Measurements from ENCODE around the gene RAP1GAP. TPM values are rescaled to one million over a fixed set of nuclear protein-coding genes. Genes with fewer than 3 reads are reported as not detected.
A peak's percentile ranks its signal among the peaks of the same experiment; 100 is the strongest.

RAP1GAP gene
- total RNA-seq, 2 experiments from 2014 or later: 0.15 to 0.41 TPM

- no peak for DNase-seq
- no peaks in the 10 kb centered on the region for H3K9me3 Mint-ChIP-seq
- CTCF ChIA-PET: no interaction called here
- H3K27ac Mint-ChIP-seq: no peak overlapping the region
- intact Hi-C loops (cut with micrococcal nuclease): no loop called here
- H3K4me1 Mint-ChIP-seq (ENCODE audit: low read depth): peaks cover 10% of the 10 kb centered on the region
- peaks cover 7% of the 10 kb centered on the region for H3K27me3 Mint-ChIP-seq (ENCODE audit: low read depth)
- no peak overlapping the region for H3K4me3 Mint-ChIP-seq
- H3K36me3 Mint-ChIP-seq (ENCODE audit: low read depth): no peaks in the 10 kb centered on the region
Measured at GRCh38 chr1:21604208-21604957, 64.8 kb downstream of the RAP1GAP start.

GRCh38 chr1:21603177-21604138, 65.7 kb downstream of the RAP1GAP start:
- H3K36me3 Mint-ChIP-seq (ENCODE audit: low read depth): no peaks in the 10 kb centered on the region
- no peak for DNase-seq
- intact Hi-C loops (cut with micrococcal nuclease): no loop called here
- H3K4me1 Mint-ChIP-seq (ENCODE audit: low read depth): peaks cover 10% of the 10 kb centered on the region
- no peak overlapping the region for H3K27ac Mint-ChIP-seq
- CTCF ChIA-PET: no interaction called here
- no peak overlapping the region for H3K4me3 Mint-ChIP-seq
- peaks cover 7% of the 10 kb centered on the region for H3K27me3 Mint-ChIP-seq (ENCODE audit: low read depth)
- H3K9me3 Mint-ChIP-seq: no peaks in the 10 kb centered on the region

GRCh38 chr1:21601278-21602048, 67.7 kb downstream of the RAP1GAP start:
- H3K36me3 Mint-ChIP-seq (ENCODE audit: low read depth): no peaks in the 10 kb centered on the region
- no peak for DNase-seq
- H3K9me3 Mint-ChIP-seq: no peaks in the 10 kb centered on the region
- CTCF ChIA-PET: interaction anchor here (1.2 kb wide), 1 partner anchor 1071 kb away, joined by 3 read pairs; no protein-coding TSS in a partner anchor
- H3K27me3 Mint-ChIP-seq (ENCODE audit: low read depth): no peaks in the 10 kb centered on the region
- no peak overlapping the region for H3K27ac Mint-ChIP-seq
- H3K4me3 Mint-ChIP-seq: no peak overlapping the region
- intact Hi-C loops (cut with micrococcal nuclease): no loop called here
- no peaks in the 10 kb centered on the region for H3K4me1 Mint-ChIP-seq (ENCODE audit: low read depth)

- CTCF ChIA-PET: interaction anchor here (0.6 kb wide), 1 partner anchor 366 kb away, joined by 5 read pairs; no protein-coding TSS in a partner anchor
- intact Hi-C loops (cut with micrococcal nuclease): loop anchor here (5.0 kb wide), 1 partner anchor 92 kb away; the partner anchor contains the start of gene ALPL
Measured at GRCh38 chr1:21599402-21599801, 69.8 kb downstream of the RAP1GAP start.

GRCh38 chr1:21598904-21599303, 70.3 kb downstream of the RAP1GAP start:
- Mint-ChIP-seq H3K4me1 (ENCODE audit: low read depth) (no peaks in the 10 kb centered on the region), H3K9me3 (no peaks in the 10 kb centered on the region), H3K36me3 (ENCODE audit: low read depth) (no peaks in the 10 kb centered on the region), H3K4me3 (no peak overlapping the region), H3K27ac (no peak overlapping the region), H3K27me3 (ENCODE audit: low read depth) (peaks cover 4% of the 10 kb centered on the region)
- CTCF ChIA-PET: interaction anchor here (0.6 kb wide), 1 partner anchor 366 kb away, joined by 5 read pairs; no protein-coding TSS in a partner anchor
- intact Hi-C loops (cut with micrococcal nuclease): loop anchor here (5.0 kb wide), 1 partner anchor 92 kb away; the partner anchor contains the start of gene ALPL
- no peak for DNase-seq

More at GRCh38 chr1:21599402-21599801, 69.8 kb downstream of the RAP1GAP start:
- no peaks in the 10 kb centered on the region for H3K9me3 Mint-ChIP-seq
- H3K27ac Mint-ChIP-seq: no peak overlapping the region
- H3K4me1 Mint-ChIP-seq (ENCODE audit: low read depth): no peaks in the 10 kb centered on the region
- no peaks in the 10 kb centered on the region for H3K36me3 Mint-ChIP-seq (ENCODE audit: low read depth)
- H3K4me3 Mint-ChIP-seq: no peak overlapping the region
- DNase-seq: no peak
- H3K27me3 Mint-ChIP-seq (ENCODE audit: low read depth): peaks cover 4% of the 10 kb centered on the region

- DNase-seq: no peak
- intact Hi-C loops (cut with micrococcal nuclease): loop anchor here (5.0 kb wide), 1 partner anchor 91 kb away; the partner anchor contains the start of gene ALPL
- H3K9me3 Mint-ChIP-seq: no peaks in the 10 kb centered on the region
- peaks cover 4% of the 10 kb centered on the region for H3K27me3 Mint-ChIP-seq (ENCODE audit: low read depth)
- CTCF ChIA-PET: no interaction called here
- no peak overlapping the region for H3K4me3 Mint-ChIP-seq
- no peak overlapping the region for H3K27ac Mint-ChIP-seq
- H3K4me1 Mint-ChIP-seq (ENCODE audit: low read depth): no peaks in the 10 kb centered on the region
- no peaks in the 10 kb centered on the region for H3K36me3 Mint-ChIP-seq (ENCODE audit: low read depth)
Measured at GRCh38 chr1:21598417-21598816, 70.7 kb downstream of the RAP1GAP start.

GRCh38 chr1:21597753-21598152, 71.4 kb downstream of the RAP1GAP start:
- CTCF ChIA-PET: no interaction called here
- Mint-ChIP-seq H3K27me3 (ENCODE audit: low read depth) (peaks cover 4% of the 10 kb centered on the region), H3K36me3 (ENCODE audit: low read depth) (no peaks in the 10 kb centered on the region), H3K4me1 (ENCODE audit: low read depth) (no peaks in the 10 kb centered on the region), H3K27ac (no peak overlapping the region), H3K4me3 (no peak overlapping the region), H3K9me3 (no peaks in the 10 kb centered on the region)
- no peak for DNase-seq
- intact Hi-C loops (cut with micrococcal nuclease): loop anchor here (5.0 kb wide), 1 partner anchor 90 kb away; the partner anchor contains the start of gene ALPL

GRCh38 chr1:21596628-21597027, 72.5 kb downstream of the RAP1GAP start:
- intact Hi-C loops (cut with micrococcal nuclease): loop anchor here (5.0 kb wide), 1 partner anchor 89 kb away; the partner anchor contains the start of gene ALPL
- Mint-ChIP-seq H3K27me3 (ENCODE audit: low read depth) (peaks cover 4% of the 10 kb centered on the region), H3K4me1 (ENCODE audit: low read depth) (no peaks in the 10 kb centered on the region), H3K36me3 (ENCODE audit: low read depth) (no peaks in the 10 kb centered on the region), H3K27ac (no peak overlapping the region), H3K4me3 (no peak overlapping the region), H3K9me3 (no peaks in the 10 kb centered on the region)
- CTCF ChIA-PET: interaction anchor here (0.7 to 1.3 kb wide), 2 partner anchors 88 to 661 kb away, joined by 3 read pairs; partner anchors contain the start of gene ALPL
- DNase-seq: no peak

GRCh38 chr1:21596174-21596573, 73.0 kb downstream of the RAP1GAP start:
- Mint-ChIP-seq H3K27me3 (ENCODE audit: low read depth) (peaks cover 4% of the 10 kb centered on the region), H3K4me3 (no peak overlapping the region), H3K36me3 (ENCODE audit: low read depth) (no peaks in the 10 kb centered on the region), H3K27ac (no peak overlapping the region), H3K9me3 (no peaks in the 10 kb centered on the region), H3K4me1 (ENCODE audit: low read depth) (no peaks in the 10 kb centered on the region)
- intact Hi-C loops (cut with micrococcal nuclease): loop anchor here (5.0 kb wide), 1 partner anchor 89 kb away; the partner anchor contains the start of gene ALPL
- CTCF ChIA-PET: interaction anchor here (0.9 to 1.3 kb wide), 4 partner anchors 16 to 326 kb away, joined by 3 read pairs; partner anchors contain the start of gene ALPL
- no peak for DNase-seq

- CTCF ChIA-PET: interaction anchor here (0.7 to 1.3 kb wide), 6 partner anchors 15 to 724 kb away, joined by 3 to 4 read pairs (median 3); partner anchors contain the start of gene ALPL
- Mint-ChIP-seq H3K4me3 (no peak overlapping the region), H3K9me3 (no peaks in the 10 kb centered on the region), H3K27me3 (ENCODE audit: low read depth) (peaks cover 4% of the 10 kb centered on the region), H3K4me1 (ENCODE audit: low read depth) (peaks cover 4% of the 10 kb centered on the region), H3K27ac (no peak overlapping the region), H3K36me3 (ENCODE audit: low read depth) (no peaks in the 10 kb centered on the region)
- intact Hi-C loops (cut with micrococcal nuclease): loop anchor here (1.0 to 5.0 kb wide), 2 partner anchors 64 to 88 kb away; partner anchors contain the start of gene ALPL
- DNase-seq: peak; percentile 80
Measured at GRCh38 chr1:21594935-21595897, 73.9 kb downstream of the RAP1GAP start.

Measured in activated naive CD4-positive, alpha-beta T cell treated with anti-CD3 and anti-CD28 coated beads for 36 hours (primary cell).